ENCODE measurements around the gene KCNH1.
"Not testable (repeated sequence)": the region's sequence is repeated elsewhere in the genome, so short reads cannot be mapped to it uniquely, and the experiment has no call there.

KCNH1 gene

DNA sequence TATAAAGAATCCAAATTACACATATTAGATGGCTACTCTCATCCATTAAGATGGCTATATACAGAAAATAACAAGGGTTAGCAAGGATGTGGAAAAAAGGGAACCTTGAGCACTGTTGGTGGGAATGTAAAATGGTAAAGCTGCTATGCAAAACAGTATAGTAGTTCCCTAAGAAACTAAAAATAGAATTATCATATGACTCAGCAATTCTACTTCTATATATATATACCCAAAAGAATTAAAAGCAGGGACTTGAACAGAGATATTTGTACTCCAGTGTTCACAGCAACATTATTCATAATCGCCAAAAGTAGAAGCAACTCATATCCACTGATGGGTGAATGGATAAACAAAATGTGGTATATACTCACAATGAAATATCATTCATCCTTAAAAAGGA, 126.1 kb downstream of the KCNH1 start:
- no peak for DNase-seq

DNA sequence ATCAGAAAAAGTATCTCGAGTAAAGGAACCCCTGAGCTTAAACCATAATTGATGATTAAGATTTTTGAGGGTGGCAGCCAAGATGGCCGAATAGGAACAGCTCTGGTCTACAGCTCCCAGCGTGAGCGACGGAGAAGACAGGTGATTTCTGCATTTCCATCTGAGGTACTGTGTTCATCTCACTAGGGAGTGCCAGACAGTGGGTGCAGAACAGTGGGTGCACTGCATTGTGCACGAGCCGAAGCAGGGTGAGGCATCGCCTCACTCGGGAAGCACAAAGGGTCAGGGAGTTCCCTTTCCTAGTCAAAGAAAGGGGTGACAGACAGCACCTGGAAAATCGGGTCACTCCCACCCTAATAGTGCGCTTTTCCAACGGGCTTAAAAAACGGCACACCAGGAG, 138.0 kb downstream of the KCNH1 start:
- not testable (repeated sequence) for DNase-seq

DNA sequence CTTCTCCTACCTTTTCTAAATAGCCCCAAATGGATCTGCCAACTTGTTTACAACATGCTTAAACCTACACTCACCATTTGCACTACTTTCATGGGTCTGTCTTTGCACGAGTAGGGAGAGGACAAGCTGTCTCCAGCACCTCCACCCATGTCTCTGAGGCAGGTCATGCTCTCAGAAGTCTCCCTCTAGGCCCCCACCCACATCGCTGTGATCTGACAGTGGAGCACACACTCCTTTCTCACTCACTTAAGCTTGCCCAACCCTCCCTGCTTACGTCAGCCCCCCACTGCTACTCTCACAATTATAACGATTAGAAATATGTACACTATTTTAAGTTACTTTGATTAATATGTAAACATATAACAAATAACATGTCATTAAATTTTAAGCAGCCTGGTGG, 141.1 kb downstream of the KCNH1 start:
- no peak for DNase-seq

DNA sequence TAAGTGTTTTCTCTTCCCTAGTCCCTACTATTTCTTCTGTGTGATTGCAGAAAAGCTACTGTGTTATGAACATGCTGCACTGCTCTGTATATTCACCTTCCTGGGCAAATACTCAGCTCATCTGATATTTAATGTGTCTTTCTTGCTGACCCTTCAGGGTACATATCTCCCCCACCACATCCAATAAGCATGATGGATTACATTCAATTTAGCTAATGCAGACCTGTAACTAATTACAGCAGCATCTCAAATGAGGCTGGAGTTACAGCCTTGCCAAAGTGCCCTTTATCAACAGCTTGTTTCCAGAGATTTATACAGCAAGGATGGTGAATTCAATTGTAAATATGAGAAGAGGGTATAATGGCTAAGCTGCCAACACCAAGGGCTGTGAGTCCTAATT, 144.0 kb downstream of the KCNH1 start:
- no peak for DNase-seq

DNA sequence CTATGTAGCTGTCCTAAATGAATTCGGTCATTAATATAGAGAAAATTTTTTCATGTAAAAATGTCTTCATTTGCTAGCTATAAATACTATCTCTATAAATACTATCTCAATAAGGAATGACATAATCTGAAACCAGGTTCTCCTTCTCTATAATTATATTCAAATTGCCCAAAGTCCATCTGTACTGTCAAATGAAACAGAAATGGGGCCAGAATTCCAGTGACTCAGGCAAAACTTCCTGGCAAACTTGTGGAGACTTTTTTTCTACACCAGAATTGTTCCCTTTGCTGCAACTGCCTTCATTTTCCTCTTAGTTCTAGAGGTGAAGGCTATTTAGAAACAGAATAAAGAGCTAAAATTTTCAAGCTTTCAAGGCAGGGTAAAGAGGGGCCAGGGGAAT, 152.5 kb downstream of the KCNH1 start:
- no peak for DNase-seq

DNA sequence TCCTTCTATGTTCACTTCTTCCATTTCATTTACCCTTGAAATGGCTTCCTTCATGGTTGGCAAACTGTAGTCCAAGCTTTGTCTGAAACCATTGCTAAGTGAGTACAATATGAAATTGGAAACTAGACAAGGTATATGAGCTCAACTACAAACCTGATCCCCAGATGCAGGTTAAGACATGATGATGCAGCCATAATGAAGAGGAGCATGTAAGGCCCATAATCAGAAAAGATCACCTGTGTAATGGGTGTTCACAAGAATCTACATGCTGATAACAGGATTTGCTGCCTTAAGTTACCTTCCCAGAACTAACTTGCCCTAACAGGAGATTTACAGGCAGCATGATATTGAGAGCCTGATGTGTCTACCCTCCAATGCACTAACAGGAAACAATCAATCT, 153.9 kb downstream of the KCNH1 start:
- no peak for DNase-seq

DNA sequence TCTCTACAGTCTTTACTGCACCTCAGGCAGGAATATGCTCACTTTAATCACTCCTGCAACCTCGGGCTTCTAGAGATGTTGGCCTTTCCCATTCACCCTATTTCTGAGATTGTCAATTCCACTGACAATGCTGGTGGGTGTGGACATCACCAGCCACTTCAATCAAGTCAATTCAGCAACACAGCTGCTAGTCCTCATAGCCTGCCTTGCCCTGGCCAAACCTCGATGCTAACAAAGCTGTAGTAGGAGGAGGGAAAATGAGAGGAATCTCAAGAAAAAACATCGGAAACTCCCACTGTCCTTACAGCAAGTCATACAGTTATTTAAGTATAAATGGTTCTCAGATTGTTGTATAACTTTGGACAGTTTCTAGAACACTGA, 155.0 kb downstream of the KCNH1 start:
- DNase-seq, result no peak

DNA sequence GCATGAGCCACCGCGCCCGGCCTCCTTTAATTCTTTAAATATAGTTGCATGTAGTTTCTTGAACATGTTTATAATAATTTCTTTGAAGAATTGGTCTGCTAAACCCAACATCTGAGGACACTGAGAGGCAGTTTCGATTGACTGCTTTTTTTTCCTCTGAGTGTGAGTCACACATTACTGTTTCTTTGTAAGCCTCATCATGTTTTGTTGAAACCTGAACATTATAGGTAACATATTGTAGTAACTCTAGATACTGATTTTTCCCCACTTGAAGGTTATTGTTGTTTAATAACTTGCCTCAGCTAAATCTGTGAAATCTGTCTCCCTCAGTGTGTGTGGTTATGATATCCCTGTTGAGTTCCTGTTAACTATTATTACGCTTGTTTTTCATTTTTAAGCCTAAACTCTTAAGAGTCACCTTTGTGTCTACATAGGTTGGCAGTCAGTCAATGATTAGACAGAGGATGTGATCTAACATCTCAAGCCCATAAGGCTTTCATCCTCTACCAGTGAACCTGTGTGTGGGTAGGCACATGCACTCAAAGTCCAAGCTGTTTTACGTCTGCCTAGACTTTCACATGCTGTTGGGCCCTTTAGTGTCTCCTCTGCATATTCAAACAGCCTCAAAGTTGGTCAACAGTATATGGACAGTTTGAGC, 155.5 kb downstream of the KCNH1 start:
- DNase-seq, result no peak

DNA sequence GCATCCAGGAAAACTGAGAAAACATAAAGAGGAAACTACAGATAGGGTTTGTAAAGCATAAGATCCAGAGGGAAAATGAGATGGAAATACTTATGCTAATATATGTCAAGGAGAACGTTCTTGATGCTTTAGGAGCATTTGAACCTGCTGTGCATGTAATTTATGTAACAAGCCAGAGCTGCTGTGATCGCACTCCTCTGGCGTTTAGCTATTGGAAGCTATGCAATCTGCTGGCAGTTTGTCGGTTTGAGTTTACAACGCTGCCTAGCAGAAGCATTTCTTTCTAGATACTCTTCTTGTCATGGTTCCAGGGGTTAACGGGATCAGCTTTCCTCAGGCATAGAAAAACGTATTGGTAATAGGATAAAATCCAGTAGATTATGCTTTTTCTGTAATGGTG, 182.7 kb downstream of the KCNH1 start:
- no peak for DNase-seq

DNA sequence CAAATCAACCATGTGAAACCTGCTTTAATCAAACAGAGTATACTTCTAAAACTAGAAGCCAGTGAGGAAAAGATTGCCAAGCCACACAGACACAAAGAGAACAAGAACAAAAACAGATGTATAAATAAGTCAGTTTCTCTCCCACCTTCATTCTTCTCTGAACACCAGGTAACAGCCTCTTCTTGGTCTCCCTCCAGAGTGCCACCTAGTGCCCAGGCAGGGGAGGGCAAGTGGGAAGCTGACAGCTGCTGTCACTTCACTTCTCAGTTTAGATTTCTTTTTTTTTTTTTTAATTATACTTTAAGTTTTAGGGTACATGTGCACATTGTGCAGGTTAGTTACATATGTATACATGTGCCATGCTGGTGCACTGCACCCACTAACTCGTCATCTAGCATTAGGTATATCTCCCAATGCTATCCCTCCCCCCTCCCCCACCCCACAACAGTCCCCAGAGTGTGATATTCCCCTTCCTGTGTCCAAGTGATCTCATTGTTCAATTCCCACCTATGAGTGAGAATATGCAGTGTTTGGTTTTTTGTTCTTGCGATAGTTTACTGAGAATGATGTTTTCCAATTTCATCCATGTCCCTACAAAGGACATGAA, 183.9 kb downstream of the KCNH1 start:
- peak in 1 of 2 experiments; percentile 3 for DNase-seq

DNA sequence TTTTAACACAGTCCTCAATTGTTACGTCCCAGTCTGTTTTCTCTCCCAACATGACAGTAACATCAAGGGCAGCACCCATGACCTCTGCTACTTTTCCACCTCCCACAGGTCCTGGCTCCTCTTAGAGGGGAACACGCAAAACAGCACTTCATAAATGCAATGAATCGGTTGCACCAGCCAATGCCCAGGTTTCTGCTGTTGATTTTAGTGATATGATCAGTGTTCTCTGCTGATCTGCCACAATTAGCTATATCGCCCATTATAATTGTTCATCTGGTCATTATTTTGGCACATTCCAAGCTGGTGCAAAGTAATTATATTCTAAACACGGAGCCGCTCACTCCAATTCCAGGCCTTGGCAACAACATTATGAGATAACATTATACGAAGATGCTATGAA, 184.5 kb downstream of the KCNH1 start:
- no peak for DNase-seq

DNA sequence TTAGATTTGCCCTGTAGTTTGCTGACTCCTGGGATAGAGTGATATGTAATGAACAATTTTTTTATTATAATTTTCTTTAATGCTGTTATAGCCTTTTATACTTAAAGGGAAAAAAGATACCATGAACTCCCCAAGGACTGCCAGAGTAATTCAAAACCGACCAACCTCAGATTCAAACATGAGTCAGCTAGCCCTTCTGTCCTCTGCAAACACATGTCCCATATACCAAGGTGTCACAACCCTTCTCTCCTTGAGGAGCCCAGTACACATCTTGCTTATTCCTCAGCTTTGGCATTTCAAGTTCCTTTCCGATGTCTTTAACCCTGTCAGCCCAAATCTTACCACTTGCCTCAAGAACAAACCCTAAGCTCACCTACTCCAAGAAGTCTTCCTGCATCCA, 184.9 kb downstream of the KCNH1 start:
- DNase-seq, result no peak

DNA sequence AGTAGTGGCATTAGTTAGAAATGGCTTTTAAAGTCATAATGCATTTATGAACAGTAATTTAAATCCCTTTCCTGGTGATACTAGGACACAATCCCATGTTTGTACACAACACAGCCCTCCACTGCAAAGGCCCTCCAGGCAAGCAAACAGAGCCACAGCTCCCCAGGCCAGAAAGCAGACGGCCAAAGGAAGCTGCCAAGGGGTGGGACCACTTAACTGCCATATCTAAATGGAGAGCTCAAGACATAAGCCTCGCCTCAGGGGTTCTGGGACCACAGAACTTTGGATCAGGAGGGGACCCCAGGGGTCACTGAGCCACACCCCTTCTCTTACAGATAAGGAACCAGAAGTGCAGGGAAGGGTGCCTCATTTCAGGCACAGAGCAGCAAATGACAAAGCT, 189.7 kb downstream of the KCNH1 start:
- no peak for DNase-seq

DNA sequence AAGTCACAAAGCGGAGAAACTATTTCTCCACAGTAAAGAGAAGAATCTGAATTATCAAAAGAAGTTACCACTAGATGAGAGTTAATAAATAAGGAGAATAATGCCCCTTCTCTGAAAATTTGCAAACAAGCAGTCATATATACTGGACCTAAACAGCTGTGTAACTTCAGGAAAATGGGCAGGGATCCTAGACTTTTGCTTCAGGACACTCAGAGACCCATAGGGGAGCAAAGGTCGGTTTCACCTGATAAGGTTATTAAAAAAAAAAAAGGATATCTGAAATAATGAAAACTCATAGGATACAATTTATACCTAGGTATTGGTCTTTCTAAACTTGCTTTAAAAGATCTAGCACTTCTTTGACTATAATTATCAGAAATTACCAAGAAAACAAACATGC, 191.4 kb downstream of the KCNH1 start:
- no peak for DNase-seq

DNA sequence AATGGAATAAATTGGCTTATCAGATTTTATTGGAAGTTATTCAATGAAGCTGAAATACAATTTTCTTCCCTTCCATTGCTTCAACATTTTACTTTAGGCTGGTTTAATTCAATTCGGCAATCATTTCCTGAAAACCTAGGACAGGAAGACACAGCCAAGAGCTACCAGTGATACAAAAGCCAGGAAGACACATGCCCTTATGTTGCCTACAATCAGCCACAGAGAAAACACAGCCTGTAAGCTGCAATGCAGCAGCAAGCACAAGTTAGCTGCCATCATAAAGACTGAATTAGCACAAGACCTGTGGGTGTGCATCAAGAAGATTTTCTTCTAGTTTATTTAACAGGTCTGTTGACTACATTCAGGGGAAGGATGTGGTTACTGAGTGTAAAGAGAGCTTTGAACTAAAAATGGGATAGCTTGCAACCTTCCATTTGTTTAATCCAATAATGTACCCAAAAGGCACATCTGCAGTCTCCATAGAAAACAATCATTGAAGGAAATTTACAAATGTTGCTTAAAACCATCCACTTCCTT, 193.8 kb downstream of the KCNH1 start:
- DNase-seq, result no peak

DNA sequence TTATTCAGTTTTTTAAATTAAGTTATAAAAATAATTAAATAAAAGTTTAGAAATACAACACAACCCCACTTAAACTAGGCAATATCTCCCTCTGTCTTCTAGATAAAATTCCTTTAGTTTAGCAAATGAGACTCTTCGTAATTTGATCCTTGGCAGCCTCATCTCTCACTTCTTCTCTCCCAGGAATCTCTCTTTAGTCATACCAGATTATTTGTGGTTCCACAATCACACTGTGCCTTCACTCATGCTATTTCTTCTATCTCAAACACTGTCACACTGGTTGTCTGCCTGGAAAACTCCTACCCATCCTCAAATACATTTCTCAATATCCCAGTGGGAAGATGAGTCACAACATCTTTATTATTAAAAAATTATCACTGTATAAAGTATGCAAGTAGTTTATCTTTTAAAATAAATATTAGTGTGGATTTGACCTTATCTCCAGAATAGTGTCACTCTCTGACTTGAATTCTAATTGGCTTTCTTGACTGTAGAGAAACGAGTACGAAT, 195.5 kb downstream of the KCNH1 start:
- DNase-seq, result no peak

DNA sequence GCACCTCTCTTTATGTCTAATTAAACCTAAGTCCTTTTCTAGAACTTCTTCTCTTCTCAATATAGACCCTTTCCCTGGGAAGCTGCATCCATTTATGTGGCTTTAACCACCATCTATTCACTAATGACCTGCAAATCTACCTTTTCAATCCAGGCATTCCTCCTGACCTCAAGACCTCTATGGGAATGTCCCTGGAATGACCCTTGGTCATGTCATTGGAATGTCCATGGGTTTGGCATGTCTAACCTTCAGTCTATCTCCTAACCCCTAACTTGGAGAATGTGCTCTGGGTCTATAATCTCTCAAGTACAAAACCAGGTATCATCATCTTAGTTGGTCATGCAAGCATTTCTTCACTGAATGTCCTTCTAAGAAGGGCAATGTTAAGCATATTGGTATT, 196.1 kb downstream of the KCNH1 start:
- DNase-seq, result no peak

DNA sequence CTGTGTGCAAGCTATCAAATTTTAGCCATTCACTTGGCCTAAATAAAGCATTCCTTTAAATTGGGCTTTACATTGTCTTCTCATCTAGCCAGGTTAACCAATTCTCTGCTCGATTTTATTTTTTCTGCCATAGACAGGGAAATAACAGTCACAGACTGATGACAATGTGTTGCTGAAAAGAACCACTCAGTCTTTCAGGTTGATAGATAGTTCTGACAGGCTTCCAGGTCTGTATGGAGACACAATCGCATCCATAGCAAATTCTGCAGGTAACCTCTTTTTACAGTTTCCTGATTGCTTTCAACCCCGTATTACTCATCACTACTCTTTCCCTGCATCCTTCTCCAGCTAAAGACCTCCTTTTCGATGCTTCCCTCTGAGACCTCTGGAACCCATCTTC, 198.0 kb downstream of the KCNH1 start:
- no peak for DNase-seq

DNA sequence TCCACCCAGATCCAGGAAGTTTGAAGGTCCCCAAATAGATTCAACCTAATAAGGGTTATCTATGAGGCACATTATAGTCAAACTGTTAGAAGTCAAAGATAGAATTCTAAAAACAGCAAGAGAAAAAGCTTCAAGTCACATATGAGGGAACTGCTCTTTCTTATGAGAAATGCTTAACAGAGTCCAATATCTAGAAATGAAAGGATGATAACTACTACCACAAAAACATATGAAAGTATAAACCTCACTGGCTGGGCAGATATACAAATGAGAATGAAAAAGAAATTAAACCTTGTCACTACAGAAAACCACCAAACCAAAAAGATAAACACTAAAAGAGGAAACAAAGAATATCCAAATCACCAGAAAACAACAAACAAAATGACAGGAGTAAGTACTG, 201.8 kb downstream of the KCNH1 start:
- no peak for DNase-seq

DNA sequence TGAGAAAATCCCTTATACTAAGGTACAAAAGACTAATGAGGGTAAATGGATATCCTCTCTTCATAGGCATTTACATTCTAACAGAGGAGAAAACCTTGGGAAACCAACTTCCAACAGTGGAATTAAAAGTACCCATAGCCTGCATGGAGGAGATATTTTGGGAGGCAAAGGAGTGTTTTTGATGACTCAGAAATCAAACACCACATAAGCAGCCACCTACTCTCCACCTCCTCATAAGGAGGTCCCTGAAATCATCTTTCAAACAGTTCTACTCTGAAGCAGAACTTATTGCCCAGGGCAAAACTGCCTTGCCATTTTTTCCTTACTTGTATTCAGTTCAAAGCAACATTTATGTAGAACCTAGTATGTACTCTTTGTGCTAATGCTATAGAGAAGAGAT, 211.3 kb downstream of the KCNH1 start:
- DNase-seq, result no peak

DNA sequence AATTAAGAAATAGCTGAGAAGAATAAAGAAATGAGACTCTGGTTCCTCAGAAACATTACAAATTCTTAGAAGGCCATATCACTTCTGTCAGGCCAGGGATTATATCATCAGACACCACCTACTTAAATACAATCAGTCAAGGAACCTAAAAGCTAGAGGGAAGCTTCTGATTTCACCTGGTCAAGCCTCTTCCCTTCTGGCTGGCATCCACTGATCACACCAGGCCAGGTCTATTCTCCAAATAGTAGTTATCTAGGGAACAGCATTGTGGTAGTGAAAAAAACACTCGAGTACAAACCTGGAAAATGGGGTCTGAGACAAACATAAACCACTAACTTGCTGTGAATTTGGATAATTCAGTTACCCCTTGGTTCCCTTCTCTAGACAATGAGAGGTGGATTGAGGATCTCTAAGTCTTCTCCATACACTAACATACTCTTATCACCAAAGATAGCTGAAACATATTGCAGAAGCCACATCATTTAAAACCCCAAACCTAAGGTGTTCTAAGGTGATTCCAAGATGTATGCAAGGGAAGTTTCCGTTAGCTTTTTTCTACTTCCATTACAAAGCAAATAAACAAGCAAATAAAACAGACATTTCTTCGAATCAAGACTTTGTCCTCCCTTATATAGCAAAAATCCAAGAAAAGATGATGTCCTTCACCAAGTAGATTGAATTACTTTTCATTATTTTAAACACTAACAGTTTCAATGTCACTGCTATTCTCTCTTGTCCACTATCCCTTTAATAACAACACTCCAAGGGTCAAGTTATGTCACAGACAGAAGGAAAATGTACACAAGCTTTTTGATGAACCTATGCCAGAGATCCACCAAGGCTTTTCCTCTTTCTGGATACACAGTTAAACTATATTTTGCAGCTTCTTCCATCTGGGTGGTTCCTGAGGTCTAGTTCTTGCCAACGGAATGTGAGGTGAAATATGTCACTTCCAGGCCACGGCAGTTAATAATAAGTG, 212.9 kb downstream of the KCNH1 start:
- no peak for DNase-seq

DNA sequence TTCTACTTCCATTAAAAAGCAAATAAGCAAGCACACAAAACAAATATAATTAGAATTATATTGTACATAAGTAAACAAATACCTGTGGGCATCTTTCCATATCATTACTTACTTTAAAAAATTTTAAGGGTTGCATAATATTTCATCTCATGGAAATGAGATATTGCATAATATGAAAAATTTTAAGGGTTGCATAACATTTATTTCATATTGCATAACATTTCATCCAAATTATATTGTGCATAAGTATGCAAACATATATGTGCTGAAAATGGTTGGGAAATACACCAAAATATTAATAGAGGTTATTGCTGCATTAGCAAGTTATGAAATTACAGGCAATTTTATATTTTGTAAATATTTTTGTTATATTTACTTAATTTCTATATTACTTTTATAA, 213.7 kb downstream of the KCNH1 start:
- DNase-seq, result no peak

DNA sequence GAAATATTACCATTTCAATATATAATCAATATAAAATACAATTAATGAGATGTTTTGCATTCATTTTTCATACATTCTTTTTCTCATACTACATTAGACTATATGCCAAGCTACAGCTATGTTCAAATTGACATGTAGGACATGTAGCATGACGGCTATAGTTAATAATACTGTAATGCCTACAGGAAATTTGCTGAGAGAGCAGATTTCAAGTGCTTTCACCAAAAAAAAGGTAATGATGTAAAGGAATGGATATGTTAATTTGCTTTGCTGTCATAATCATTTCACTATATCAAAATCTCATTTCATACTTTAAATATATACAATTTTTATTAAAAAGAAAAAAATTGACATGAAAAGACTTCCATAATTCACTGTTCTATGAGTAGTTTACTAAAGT, 215.1 kb downstream of the KCNH1 start:
- DNase-seq, result no peak
